NT2/D1 (cell line): Measurements from ENCODE around the gene KCND3.

Source experiments
- DNase-seq: peaks from one replicate; pipeline ENCODE4 v3.0.0-alpha.2; 2011; ENCODE audit warnings: low read depth, low spot score
- H3K27me3 ChIP-seq: 2 replicates; pipeline ENCODE4 v1.6.0; 2011; ENCODE audit warnings: mild to moderate bottlenecking; ENCODE audit not compliant: insufficient read length, insufficient read depth
- H3K36me3 ChIP-seq: 2 replicates; pipeline ENCODE4 v1.6.1; 2011; ENCODE audit warnings: mild to moderate bottlenecking, low read length, mixed read lengths; ENCODE audit not compliant: insufficient read depth, insufficient read length
- H3K4me1 ChIP-seq: 2 replicates; pipeline ENCODE4 v1.5.1; 2011; ENCODE audit not compliant: insufficient read depth, insufficient read length
- H3K4me3 ChIP-seq: 2 replicates; pipeline ENCODE4 v1.5.1; 2011; ENCODE audit warnings: low read depth; ENCODE audit not compliant: insufficient read length
- H3K9ac ChIP-seq: 2 replicates; pipeline ENCODE4 v1.6.0; 2011; ENCODE audit warnings: low read depth; ENCODE audit not compliant: insufficient read length
- H3K9me3 ChIP-seq: 2 replicates; pipeline ENCODE4 v1.5.1; 2011; ENCODE audit warnings: mild to moderate bottlenecking, low read length; ENCODE audit not compliant: insufficient read depth
- SUZ12 ChIP-seq: IDR thresholded peaks from 2 replicates; pipeline ENCODE4 v1.6.1; 2011; ENCODE audit not compliant: insufficient read length, insufficient read depth; ENCODE audit errors: extremely low read depth
- YY1 ChIP-seq: IDR thresholded peaks from 2 replicates; pipeline ENCODE4 v1.6.1; 2011; ENCODE audit not compliant: insufficient read length, insufficient read depth
- ZNF274 ChIP-seq: IDR thresholded peaks from 2 replicates; pipeline ENCODE4 v1.6.1; 2011; ENCODE audit warnings: mild to moderate bottlenecking, low read depth, low read length

Gene KCND3

DNA sequence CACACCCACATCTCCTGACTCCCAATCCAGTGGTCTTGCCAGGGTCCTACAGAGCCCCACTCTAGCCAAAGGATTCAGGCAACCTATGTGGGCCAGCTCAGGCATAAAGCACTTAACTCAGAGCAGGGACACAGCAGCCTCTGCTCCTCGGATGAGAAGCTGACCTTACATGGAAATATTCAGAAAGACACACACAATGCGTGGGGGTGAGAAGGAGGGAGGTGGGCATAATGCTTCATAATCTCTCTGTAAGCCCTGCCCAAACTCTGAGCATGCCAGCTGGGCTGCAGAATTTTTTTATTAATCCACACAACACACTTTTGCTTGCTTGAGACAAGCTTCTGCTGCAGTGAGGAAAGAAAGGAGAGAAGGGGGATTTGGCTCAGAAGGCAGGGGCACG lies 21.6 kb downstream of the KCND3 start:
- Histone ChIP-seq H3K4me3 (no peak overlapping the region), H3K4me1 (no peaks in the 10 kb centered on the region), H3K27me3 (no peaks in the 10 kb centered on the region), H3K9ac (no peak overlapping the region), H3K9me3 (no peaks in the 10 kb centered on the region), H3K36me3 (no peaks in the 10 kb centered on the region)
- TF ChIP-seq ZNF274 (no peak), YY1 (no peak), SUZ12 (no peak)
- no peak for DNase-seq

- TF ChIP-seq ZNF274, result no peak
- TF ChIP-seq SUZ12, result no peak
- no peak for TF ChIP-seq YY1
- DNase-seq, result no peak
- H3K9ac ChIP-seq, result no peak overlapping the region
- H3K4me1 ChIP-seq, result no peaks in the 10 kb centered on the region
- no peaks in the 10 kb centered on the region for H3K36me3 ChIP-seq
- H3K9me3 ChIP-seq, result no peaks in the 10 kb centered on the region
- no peaks in the 10 kb centered on the region for H3K27me3 ChIP-seq
- H3K4me3 ChIP-seq, result no peak overlapping the region
Observed at GRCh38 chr1:111967067-111967690, 22.3 kb downstream of the KCND3 start.

GRCh38 chr1:111965781-111966443 lies 23.6 kb downstream of the KCND3 start:
- H3K27me3 ChIP-seq, result no peaks in the 10 kb centered on the region
- DNase-seq, result no peak

GRCh38 chr1:111963985-111964738 lies 25.3 kb downstream of the KCND3 start:
- no peak for TF ChIP-seq SUZ12
- TF ChIP-seq ZNF274, result no peak
- TF ChIP-seq YY1, result no peak
- DNase-seq, result peak; percentile 55
- H3K36me3 ChIP-seq, result no peaks in the 10 kb centered on the region
- no peaks in the 10 kb centered on the region for H3K27me3 ChIP-seq
- no peaks in the 10 kb centered on the region for H3K9me3 ChIP-seq
- no peak overlapping the region for H3K4me3 ChIP-seq
- H3K9ac ChIP-seq, result no peak overlapping the region
- no peaks in the 10 kb centered on the region for H3K4me1 ChIP-seq

More at GRCh38 chr1:111965781-111966443, 23.6 kb downstream of the KCND3 start:
- no peak overlapping the region for H3K9ac ChIP-seq
- no peak for TF ChIP-seq YY1
- no peak for TF ChIP-seq ZNF274
- TF ChIP-seq SUZ12, result no peak
- no peaks in the 10 kb centered on the region for H3K9me3 ChIP-seq
- H3K4me3 ChIP-seq, result no peak overlapping the region
- H3K36me3 ChIP-seq, result no peaks in the 10 kb centered on the region
- H3K4me1 ChIP-seq, result no peaks in the 10 kb centered on the region

DNA sequence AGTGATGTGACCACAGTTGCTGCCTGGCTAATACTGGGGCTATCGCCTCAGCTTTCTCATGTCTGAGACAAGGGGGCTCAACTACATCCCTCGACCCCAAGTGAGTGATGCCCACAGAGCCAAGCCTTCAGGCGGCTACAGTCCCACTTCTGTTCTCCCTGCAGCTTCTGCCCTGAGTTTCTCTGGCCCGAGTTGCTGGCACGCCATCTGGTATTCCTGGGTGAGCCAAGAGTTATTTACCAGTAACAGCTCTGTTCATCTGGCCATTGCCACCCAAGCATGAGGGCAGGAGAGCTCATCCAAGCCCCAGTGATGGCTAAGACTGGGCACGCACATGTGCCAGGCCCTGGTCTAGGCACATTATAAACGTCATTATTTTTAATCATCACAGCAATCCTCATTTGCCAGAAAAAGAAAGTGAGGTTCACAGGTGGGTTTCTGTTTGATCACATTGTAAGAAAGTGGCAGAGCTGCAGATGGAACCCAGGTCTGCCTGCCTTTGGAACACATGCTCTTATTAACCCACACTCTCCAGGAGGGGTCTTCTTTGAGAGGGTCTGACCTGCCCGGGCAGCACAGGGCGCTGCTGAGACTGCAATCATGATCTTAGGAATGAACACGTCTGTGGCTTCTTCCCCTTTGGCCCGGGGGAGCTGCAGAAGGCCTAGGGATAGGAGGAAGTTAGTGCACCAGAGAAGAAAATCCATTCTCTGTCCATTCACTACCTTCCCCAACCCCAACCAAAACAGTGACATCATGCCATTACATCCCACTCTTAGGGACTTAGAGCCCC lies 27.5 kb downstream of the KCND3 start:
- TF ChIP-seq SUZ12 (no peak), ZNF274 (no peak), YY1 (no peak)
- no peaks in the 10 kb centered on the region for H3K9me3 ChIP-seq
- no peaks in the 10 kb centered on the region for H3K36me3 ChIP-seq
- H3K4me1 ChIP-seq, result no peaks in the 10 kb centered on the region
- no peak overlapping the region for H3K4me3 ChIP-seq
- DNase-seq, result no peak
- H3K27me3 ChIP-seq, result no peaks in the 10 kb centered on the region
- no peak overlapping the region for H3K9ac ChIP-seq

DNA sequence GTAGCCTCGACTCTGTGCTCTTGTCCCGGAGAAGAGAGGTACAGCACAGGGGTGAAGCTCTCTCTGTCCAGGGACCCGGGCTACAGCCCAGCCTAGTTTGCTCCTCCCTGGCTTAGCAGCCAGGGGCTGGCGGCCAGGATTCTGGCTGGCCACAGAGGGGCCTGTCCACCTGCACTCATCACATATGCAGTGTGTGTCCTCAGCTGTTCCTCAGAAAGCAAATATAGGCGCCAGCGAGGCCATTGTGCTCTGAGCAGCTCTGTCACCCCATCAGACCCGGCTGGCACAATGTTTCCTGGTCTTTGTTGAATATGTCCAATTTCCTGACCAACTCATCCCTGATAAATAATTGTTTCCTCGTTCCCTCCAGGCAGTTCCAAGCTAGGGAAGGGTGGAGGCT lies 28.5 kb downstream of the KCND3 start:
- no peak for DNase-seq
- Histone ChIP-seq H3K4me3 (no peak overlapping the region), H3K36me3 (no peaks in the 10 kb centered on the region), H3K27me3 (no peaks in the 10 kb centered on the region), H3K9ac (no peak overlapping the region), H3K9me3 (no peaks in the 10 kb centered on the region), H3K4me1 (no peaks in the 10 kb centered on the region)
- no peak for TF ChIP-seq YY1
- TF ChIP-seq SUZ12, result no peak
- no peak for TF ChIP-seq ZNF274
